ENCODE results near the gene INPP5A.

The INPP5A gene

GRCh38 chr10:132615341-132616169 lies 78.0 kb downstream of the INPP5A start:
- peak; percentile 24 for DNase-seq

DNA sequence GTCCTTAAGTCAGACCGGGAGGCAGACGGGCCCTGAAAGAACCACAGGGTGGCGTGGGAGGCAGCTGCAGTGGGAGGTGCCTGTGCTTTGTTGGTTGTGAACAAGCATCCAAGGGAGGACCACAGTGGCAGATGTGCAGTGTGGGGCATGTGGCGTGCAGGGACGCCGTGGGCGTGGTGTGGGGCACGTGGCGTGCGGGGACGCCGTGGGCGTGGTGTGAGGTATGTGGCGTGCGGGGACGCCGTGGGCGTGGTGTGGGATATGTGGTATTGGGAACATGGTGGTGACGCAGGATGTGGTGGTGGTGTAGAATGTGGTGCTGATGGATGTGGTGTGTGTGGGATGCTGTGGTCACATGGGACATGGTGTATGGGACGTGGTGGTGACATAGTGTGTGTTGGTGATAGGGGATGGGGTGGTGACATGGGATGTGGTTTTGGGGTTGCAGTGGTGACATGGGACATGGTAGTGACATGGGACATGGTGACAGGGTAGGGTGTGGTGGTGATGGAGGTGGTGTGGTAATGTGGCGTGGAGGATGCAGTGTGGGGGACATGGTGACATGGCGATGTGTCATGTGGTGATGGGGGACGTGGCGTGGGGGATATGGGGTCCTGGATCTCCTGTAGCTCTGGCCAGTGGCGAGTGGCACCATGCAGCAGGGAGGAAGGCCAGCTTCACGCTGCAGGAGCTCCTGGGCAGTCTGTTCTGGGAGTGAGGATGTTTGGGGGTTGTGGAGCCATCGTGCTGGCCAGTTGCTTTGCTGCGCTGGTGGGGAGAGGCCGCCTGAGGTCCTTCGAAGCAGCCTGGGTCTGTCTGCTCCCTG lies 78.8 kb downstream of the INPP5A start:
- DNase-seq: peak; percentile 21

GRCh38 chr10:132616996-132617736 lies 79.6 kb downstream of the INPP5A start:
- peak; percentile 23 for DNase-seq

GRCh38 chr10:132617737-132618052 lies 80.1 kb downstream of the INPP5A start:
- DNase-seq: no peak

DNA sequence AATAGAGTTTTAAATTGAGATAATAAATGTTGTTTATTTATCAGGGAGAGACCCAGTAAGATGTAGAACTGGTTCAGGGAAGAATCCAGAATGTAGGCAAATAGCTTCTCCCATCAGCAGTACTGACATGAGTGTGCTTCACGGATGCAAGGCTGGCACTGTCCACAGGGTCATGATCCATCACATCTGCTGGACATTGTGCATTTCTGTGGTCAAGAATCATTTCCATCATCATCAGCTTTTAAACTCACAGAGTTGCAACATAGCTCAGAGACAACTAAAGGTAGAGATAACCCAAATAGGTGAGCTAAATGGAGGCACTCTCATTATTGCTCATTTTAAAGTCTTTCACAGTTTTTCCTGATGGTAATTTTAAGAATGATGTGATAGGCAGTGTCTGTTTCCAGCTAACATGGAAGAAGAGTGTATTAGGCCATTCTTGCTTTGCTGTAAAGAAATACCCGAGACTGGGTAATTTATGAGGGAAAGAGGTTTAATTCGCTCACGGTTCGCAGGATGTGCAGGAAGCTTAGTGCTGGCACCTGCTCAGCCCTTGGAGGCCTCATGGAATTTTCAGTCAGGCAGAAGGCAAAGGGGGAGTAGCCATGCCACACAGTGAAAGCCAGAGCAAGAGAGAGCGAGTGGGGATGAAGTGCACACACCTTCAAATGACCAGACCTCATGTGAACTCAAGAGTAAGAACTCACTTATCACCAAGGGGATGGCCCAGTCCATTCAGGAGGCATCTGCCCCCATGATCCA lies 80.8 kb downstream of the INPP5A start:
- no peak for DNase-seq

- no peak for DNase-seq
Observed at GRCh38 chr10:132619927-132620326, 82.3 kb downstream of the INPP5A start.

DNA sequence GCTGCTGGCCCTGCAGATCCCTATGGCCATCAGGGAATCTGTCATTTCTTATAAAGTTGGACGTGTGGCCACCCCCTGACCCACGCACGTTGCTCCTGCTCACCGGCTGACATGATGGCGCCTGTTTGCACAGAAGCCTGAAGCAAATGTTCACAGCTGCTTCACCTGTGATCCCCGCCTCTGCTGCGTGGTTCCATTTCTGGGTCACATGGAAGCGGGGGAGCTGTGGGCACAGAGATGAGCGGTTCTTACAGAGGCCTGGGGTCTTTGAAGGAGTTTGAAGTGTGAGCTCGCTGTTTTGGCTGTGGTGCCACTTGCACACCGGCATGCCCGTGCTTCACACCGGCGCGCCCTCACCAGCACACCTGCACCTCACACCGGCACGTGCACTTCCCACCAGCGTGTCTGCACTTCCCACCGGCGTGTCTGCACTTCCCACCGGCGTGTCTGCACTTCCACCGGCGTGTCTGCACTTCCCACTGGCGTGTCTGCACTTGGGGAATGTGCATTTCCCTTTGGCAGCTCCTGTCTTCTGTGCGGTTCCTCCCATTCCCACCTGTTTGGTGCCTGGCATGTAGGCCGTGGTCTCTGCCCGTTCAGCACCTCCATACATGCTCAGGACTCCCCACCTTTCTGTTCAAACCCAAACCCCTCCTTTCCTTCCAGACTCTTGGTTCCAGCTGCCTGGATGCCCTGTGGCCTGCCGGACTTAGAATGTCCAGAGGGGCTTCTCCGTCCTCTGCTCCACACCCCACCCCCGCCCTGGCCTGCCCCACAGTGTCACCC lies 86.7 kb downstream of the INPP5A start:
- DNase-seq: no peak

DNA sequence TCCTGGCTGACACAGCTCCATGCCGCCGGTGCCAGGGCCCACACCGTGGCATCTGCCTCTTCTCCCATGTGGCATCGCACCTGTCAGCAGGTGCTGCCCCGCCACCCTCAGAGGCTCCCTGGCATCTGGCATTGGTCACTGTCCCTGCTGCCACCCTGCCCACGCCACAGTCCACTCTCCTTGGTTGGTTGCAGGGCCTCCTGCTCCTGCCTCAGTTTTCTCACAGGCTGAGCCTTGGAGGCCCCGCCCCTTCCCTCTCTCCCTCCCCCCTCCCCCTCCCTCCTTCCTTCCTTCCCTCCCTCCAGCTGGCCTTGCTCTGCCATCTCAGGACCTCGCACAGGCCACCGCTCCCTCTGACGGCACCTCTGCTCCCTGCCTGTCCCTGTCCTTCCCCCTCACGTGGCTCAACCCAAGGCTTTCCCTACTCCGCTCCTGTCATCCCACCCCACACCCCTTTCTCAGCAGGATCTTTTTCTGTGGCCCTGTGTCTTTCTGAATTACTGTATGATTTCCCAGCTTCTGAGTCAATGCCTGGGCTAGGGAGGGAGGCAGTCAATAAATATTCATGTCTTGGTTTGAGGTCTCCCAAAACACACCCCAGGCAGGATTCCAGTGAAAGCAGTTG lies 87.4 kb downstream of the INPP5A start:
- DNase-seq: no peak

- DNase-seq: peak; percentile 15
Observed at GRCh38 chr10:132626019-132626760, 88.6 kb downstream of the INPP5A start.

DNA sequence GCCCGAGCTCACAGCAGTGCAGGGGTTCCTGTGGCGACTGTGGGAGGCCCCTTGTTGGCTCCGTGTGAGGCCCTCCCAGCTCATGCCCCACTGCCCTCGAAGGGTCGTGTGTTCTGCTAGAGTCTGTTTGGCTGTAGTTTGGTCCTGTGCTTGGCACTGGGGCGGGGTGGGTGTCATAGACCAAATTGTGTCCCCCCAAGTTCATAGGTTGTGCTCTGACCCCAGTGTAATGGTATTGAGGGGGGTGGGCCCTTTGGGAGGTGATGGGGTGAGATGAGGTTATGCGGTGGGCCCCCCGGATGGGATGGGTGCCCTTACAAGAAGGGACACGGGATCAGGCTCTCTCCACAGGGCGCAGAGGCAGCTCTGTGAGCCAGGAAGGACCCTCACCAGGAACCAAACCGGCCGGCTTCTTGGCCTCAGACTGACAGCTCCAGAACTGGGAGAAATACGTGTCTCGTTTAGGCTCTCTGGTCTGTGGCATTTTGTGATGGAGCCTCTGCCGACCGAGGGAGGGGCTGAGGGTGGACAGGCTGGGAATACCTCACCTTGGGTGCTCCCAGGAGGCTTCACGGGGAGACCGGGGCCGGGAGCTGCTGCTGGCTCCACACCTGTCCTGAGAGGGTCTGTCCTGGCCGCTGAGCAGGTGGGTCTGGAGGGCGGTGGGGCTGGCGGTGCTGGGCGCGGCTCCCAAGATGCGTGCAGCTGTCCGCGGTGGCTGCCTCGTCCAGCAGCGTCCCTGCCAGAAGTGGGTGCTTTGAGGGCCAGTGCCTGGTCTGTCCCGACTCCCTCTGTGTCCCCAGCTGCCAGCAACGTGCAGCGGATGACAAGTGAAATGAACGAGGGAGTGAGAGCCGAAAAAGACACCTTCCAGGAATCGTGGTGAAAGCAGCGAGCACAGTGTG lies 89.4 kb downstream of the INPP5A start:
- DNase-seq: peak; percentile 36

DNA sequence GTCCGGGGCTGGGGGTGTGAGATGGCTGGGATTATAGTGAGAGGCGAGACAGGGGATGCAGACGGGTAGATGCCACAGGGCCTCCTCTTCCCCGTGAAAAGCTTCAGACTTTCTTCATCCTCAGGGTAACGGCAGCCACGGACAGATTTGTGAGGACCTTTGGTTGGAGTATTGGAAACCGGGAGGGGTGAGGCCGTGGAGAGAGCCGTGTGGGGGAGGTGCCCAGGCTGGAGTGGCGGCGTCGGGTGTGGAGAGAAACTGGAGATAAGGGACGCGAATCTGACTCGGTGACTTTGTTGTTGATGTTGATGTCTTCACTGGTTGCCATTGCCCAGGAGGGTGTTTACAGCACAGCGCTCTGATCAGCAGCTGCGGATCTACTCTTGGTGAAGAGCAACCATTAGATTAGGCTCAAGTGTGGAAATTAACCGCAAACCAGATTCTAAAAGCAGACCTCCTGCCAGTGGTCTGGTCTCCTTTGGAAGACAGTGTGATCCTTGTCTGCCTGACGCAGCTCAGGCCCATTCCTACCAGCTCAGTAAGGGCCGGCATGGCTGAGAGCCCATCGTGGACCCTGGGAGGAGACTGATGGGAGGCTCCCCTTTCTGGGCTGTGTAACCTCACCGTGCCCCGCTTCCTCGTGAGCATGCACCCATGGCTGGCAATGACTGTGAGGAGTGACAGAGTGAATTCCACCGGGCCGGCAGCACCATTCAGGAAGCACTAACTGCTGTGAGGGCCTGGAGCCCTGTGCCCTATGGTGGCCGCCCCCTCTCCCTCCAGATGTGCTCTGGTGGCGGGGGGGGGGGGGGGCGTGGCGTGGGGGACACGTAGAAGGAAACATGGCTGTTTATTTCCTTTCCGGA lies 90.3 kb downstream of the INPP5A start:
- peak; percentile 73 for DNase-seq

- DNase-seq: peak; percentile 26
Observed at GRCh38 chr10:132628966-132629900, 91.6 kb downstream of the INPP5A start.

GRCh38 chr10:132630156-132630555 lies 92.6 kb downstream of the INPP5A start:
- no peak for DNase-seq

GRCh38 chr10:132630666-132631337 lies 93.2 kb downstream of the INPP5A start:
- peak; percentile 85 for DNase-seq

GRCh38 chr10:132631338-132631735 lies 93.8 kb downstream of the INPP5A start:
- DNase-seq: peak; percentile 62

- peak; percentile 38 for DNase-seq
Observed at GRCh38 chr10:132632091-132632561, 94.5 kb downstream of the INPP5A start.

Data from femur (tissue), 1 donor.